ENCODE data around the gene RPP40. TPM values are rescaled to one million over a fixed set of nuclear protein-coding genes. Genes with fewer than 3 reads are reported as not detected.

The RPP40 gene
- total and polyA plus RNA-seq, 8 donors: 0.97 to 3.7 (median 2.5) TPM

DNA sequence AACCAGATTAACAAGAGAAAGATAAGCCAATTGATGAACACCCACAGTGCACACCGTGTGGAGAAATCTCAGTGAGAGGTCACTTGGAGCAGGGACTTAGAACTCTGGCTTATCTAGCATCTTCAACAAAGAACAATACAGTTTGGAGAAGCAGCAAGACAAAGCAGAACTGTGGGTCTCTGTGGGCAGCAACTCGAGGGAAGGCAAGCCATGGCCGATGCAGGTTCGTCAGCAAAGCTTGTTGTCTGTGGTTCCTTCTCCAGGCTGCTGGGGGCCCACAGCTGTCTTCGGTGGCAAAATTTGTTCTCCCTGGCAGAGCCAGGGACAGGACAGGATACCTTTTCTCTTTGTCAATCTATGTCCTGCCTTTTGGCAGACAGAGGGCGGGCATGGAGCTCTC, 22.1 kb downstream of the RPP40 start:
- Histone ChIP-seq H3K27ac (no peak overlapping the region), H3K4me1 (no peaks in the 10 kb centered on the region), H3K9me3 (no peaks in the 10 kb centered on the region), H3K27me3 (no peaks in the 10 kb centered on the region), H3K4me3 (no peak overlapping the region), H3K36me3 (no peaks in the 10 kb centered on the region)
- DNase-seq (no peak), ATAC-seq (no peak), FAIRE-seq (no peak)
- TF ChIP-seq, protein P1, sequence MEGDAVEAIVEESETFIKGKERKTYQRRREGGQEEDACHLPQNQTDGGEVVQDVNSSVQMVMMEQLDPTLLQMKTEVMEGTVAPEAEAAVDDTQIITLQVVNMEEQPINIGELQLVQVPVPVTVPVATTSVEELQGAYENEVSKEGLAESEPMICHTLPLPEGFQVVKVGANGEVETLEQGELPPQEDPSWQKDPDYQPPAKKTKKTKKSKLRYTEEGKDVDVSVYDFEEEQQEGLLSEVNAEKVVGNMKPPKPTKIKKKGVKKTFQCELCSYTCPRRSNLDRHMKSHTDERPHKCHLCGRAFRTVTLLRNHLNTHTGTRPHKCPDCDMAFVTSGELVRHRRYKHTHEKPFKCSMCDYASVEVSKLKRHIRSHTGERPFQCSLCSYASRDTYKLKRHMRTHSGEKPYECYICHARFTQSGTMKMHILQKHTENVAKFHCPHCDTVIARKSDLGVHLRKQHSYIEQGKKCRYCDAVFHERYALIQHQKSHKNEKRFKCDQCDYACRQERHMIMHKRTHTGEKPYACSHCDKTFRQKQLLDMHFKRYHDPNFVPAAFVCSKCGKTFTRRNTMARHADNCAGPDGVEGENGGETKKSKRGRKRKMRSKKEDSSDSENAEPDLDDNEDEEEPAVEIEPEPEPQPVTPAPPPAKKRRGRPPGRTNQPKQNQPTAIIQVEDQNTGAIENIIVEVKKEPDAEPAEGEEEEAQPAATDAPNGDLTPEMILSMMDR (IDR thresholded peaks at IDR 0.05): no peak
- WGBS, 2 donors: 36 to 38% methylated on average over 6 of the region's 6 CpGs
- intact Hi-C loops (cut with DNase I): no loop called here

DNA sequence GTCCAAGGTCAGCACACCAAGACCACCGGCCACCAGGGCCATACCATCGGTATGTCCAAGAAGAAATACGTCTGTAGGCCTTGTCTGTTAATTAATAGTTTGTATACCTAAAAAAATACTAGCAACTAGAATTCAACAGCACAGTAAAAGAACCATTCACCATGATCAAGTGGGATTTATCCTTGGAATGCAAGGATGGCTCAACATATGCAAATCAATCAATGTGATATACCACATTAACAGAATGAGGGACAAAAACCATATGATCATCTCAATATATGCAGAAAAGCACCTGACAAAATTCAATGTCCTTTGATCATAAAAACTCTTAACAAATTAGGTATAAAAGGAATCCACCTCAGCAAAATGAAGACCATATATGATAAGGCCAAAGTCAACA, 24.4 kb downstream of the RPP40 start:
- ATAC-seq: no peak
- 60 to 75% methylated on average over 3 of the region's 3 CpGs for WGBS, 2 donors
- no peak for FAIRE-seq
- intact Hi-C loops (cut with DNase I): no loop called here
- Histone ChIP-seq H3K4me3 (no peak overlapping the region), H3K36me3 (no peaks in the 10 kb centered on the region), H3K4me1 (no peaks in the 10 kb centered on the region), H3K27ac (no peak overlapping the region), H3K27me3 (no peaks in the 10 kb centered on the region), H3K9me3 (no peaks in the 10 kb centered on the region)
- TF ChIP-seq, protein P1 (IDR thresholded peaks at IDR 0.05): no peak
- DNase-seq: no peak

DNA sequence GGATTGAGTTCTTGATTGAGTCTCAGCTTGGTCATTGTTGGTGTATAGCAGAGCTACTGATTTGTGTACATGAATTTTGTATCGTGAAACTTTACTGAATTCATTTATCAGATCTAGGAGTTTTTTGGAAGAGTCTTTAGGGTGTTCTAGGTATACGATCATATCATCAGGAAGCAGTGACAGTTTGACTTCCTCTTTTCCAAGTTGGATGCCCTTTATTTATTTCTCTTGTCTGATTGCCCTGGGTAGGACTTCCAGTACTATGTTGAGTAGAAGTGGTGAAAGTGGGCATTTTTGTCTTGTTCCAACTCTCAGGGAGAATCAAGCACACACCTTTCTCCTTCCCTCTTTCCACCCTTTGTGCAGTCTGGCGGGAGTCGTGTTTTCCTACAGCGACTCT, 26.4 kb downstream of the RPP40 start:
- intact Hi-C loops (cut with DNase I): no loop called here

DNA sequence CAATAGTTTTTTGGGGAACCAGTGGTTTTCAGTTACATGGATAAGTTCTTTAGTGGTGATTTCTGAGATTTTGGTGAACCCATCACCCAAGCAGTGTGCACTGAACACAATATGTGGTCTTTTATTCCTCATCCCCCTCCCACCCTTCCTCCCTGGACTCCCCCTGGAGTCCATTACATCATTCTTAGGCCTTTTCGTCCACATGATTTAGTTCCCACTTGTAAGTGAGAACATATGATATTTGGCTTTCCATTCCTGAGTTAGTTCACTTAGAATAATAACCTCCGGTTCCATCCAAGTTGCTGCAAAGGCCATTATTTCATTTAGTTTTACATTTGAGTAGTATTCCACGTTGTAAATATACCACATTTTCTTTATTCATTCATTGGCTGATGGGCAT, 28.3 kb downstream of the RPP40 start:
- Histone ChIP-seq H3K4me3 (no peak overlapping the region), H3K27me3 (no peaks in the 10 kb centered on the region), H3K27ac (no peak overlapping the region), H3K4me1 (no peaks in the 10 kb centered on the region), H3K9me3 (no peaks in the 10 kb centered on the region), H3K36me3 (no peaks in the 10 kb centered on the region)
- intact Hi-C loops (cut with DNase I): no loop called here
- TF ChIP-seq, protein P1 (IDR thresholded peaks at IDR 0.05): no peak
- no peak for FAIRE-seq
- no peak for ATAC-seq
- DNase-seq: no peak
- WGBS, 2 donors: 55 to 58% methylated on average over 3 of the region's 3 CpGs

More for the DNA sequence above, 26.4 kb downstream of the RPP40 start:
- WGBS, 2 donors: 54 to 75% methylated on average over 5 of the region's 5 CpGs
- no peak overlapping the region for H3K4me3 ChIP-seq
- H3K4me1 ChIP-seq: no peaks in the 10 kb centered on the region
- H3K27me3 ChIP-seq: no peaks in the 10 kb centered on the region
- no peak for DNase-seq
- no peak for FAIRE-seq
- TF ChIP-seq, protein P1 (IDR thresholded peaks at IDR 0.05): no peak
- H3K27ac ChIP-seq: no peak overlapping the region
- no peaks in the 10 kb centered on the region for H3K9me3 ChIP-seq
- H3K36me3 ChIP-seq: no peaks in the 10 kb centered on the region
- no peak for ATAC-seq

DNA sequence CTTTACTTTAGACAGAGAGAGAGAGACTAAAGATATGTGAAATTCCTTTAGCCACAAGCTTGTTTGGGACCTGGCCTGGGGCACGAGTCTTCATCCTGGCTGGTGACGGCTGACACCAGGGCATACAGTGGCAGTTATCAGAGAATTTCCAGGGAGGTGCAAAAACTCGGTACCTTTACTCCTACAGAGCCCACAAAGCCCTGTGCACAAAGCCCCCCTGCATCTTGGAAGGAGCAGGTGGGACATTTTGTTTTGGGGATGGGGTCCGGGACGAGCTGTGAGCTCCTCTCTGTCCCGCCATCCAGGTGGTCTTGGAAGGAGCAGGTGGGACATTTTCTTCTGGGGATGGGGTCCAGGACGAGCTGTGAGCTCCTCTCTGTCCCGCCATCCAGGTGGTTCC, 28.9 kb downstream of the RPP40 start:
- Histone ChIP-seq H3K4me1 (no peaks in the 10 kb centered on the region), H3K27me3 (no peaks in the 10 kb centered on the region), H3K9me3 (no peaks in the 10 kb centered on the region), H3K4me3 (no peak overlapping the region), H3K36me3 (no peaks in the 10 kb centered on the region), H3K27ac (no peak overlapping the region)
- no peak for DNase-seq
- TF ChIP-seq, protein P1 (IDR thresholded peaks at IDR 0.05): no peak
- intact Hi-C loops (cut with DNase I): no loop called here
- FAIRE-seq: no peak
- ATAC-seq: no peak
- 60 to 79% methylated on average over 8 of the region's 8 CpGs for WGBS, 2 donors
